OCI-LY7 (cell line): ENCODE data around the gene YIPF1.

Source experiments
- CTCF ChIP-seq: fragments of 200-600 bp; sonication (generic); conservative IDR thresholded peaks from 2 replicates; pipeline ENCODE4 v1.5.1; 2014; ENCODE audit warnings: mild to moderate bottlenecking, antibody characterized with exemption, low read length, moderate library complexity, mixed read lengths
- EZH2phosphoT487 ChIP-seq: fragments of 200-600 bp; sonication (generic); IDR thresholded peaks from 2 replicates; pipeline ENCODE4 v1.6.1; 2018; ENCODE audit warnings: low read depth, borderline replicate concordance, mild to moderate bottlenecking, mixed run types, antibody characterized with exemption, low read length, moderate library complexity, mixed read lengths

GRCh38 chr1:53822931-53823330, 66.7 kb downstream of the YIPF1 start:
- no peak for TF ChIP-seq CTCF
- no peak for TF ChIP-seq EZH2phosphoT487
